SK-N-SH (cell line): ENCODE measurements around the gene EVI2A. TPM values are rescaled to one million over a fixed set of nuclear protein-coding genes. Genes with fewer than 3 reads are reported as not detected.

Experiments used
- CTCF ChIA-PET: fragments of 300-600, 350-600 bp; formaldehyde crosslinking; extraction: SDS; loops from one replicate; lab custom pipeline; 2021; lab: Yijun Ruan, JAX
- POLR2A ChIA-PET: fragments of 350-600 bp; sonication (Branson Sonifier 250); formaldehyde crosslinking; extraction: SDS; loops from one replicate; lab custom pipeline; 2020; ENCODE audit warnings: antibody characterized with exemption, inconsistent platforms; lab: Yijun Ruan, JAX
- DNase-seq: peaks from one replicate; pipeline ENCODE4 v3.0.0; 2012
- H2AFZ ChIP-seq: fragments of 200-600 bp; sonication (generic); 2 replicates; pipeline ENCODE4 v1.8.1; 2016; ENCODE audit warnings: antibody characterized with exemption, mild to moderate bottlenecking, low read depth
- H3F3A ChIP-seq: fragments of 200-600 bp; sonication (generic); replicated peaks from 2 replicates; pipeline ENCODE3; 2016; ENCODE audit warnings: antibody characterized with exemption, mild to moderate bottlenecking; ENCODE audit not compliant: insufficient read depth
- H3K27ac ChIP-seq, 2 experiments: fragments of 200-500 bp in 1 of 2; fragments of 200-600 bp in 1 of 2; sonication (Bioruptor generic) in 1 of 2; sonication (generic), shearing (Covaris generic) in 1 of 2; 2 replicates each; pipeline versions ENCODE4 v1.5.1 to v1.6.1; 2014 to 2016; ENCODE audit warnings: low read depth in 2 of 2, inconsistent platforms in 1 of 2, low read length in 1 of 2, mild to moderate bottlenecking in 1 of 2, mixed read lengths in 1 of 2
- H3K27me3 ChIP-seq: fragments of 200-600 bp; sonication (generic), shearing (Covaris generic); 2 replicates; pipeline ENCODE4 v1.6.1; 2016; ENCODE audit warnings: mixed run types; ENCODE audit not compliant: insufficient read depth
- H3K36me3 ChIP-seq, 2 experiments: fragments of 200-500 bp in 1 of 2; fragments of 200-600 bp in 1 of 2; sonication (Bioruptor generic) in 1 of 2; sonication (generic) in 1 of 2; replicated peaks in 1 of 2; 2 replicates each; pipeline versions ENCODE3 to v1.5.1; 2014 to 2016; ENCODE audit warnings: low read length in 1 of 2, mild to moderate bottlenecking in 1 of 2; ENCODE audit not compliant: insufficient read depth in 2 of 2, control insufficient read depth in 1 of 2
- H3K4me1 ChIP-seq, 2 experiments: fragments of 200-500 bp in 1 of 2; fragments of 200-600 bp in 1 of 2; sonication (Bioruptor generic) in 1 of 2; sonication (generic), shearing (Covaris generic) in 1 of 2; 2 replicates each; pipeline versions ENCODE4 v1.5.1 to v1.6.1; 2014 to 2016; ENCODE audit warnings: low read depth in 1 of 2, low read length in 1 of 2, mixed run types in 1 of 2; ENCODE audit not compliant: insufficient read depth in 2 of 2, control insufficient read depth in 1 of 2
- H3K4me2 ChIP-seq: fragments of 200-600 bp; sonication (generic), shearing (Covaris generic); 2 replicates; pipeline ENCODE4 v1.6.1; 2017; ENCODE audit warnings: mixed run types
- H3K4me3 ChIP-seq, 2 experiments: fragments of 200-500 bp in 1 of 2; fragments of 200-600 bp in 1 of 2; sonication (Bioruptor generic) in 1 of 2; sonication (generic), shearing (Covaris generic) in 1 of 2; 2 replicates each; pipeline versions ENCODE4 v1.5.1 to v1.8.1; 2014 to 2016; ENCODE audit warnings: low read depth in 2 of 2, inconsistent platforms in 1 of 2, low read length in 1 of 2, mild to moderate bottlenecking in 1 of 2, mixed read lengths in 1 of 2, moderate library complexity in 1 of 2
- H3K79me2 ChIP-seq: fragments of 200-600 bp; sonication (generic); 2 replicates; pipeline ENCODE4 v1.8.1; 2017; ENCODE audit warnings: mild to moderate bottlenecking; ENCODE audit not compliant: insufficient read depth
- H3K9ac ChIP-seq: fragments of 200-600 bp; sonication (generic); 2 replicates; pipeline ENCODE4 v1.6.1; 2017; ENCODE audit warnings: mixed run types
- H3K9me2 ChIP-seq: fragments of 200-600 bp; sonication (generic); 2 replicates; pipeline ENCODE4 v1.6.1; 2017; ENCODE audit warnings: mixed run types
- H3K9me3 ChIP-seq: fragments of 200-600 bp; sonication (generic); 2 replicates; pipeline ENCODE4 v1.6.1; 2017; ENCODE audit warnings: mixed run types, mild to moderate bottlenecking, moderate library complexity
- H4K20me1 ChIP-seq: fragments of 200-600 bp; sonication (generic); 2 replicates; pipeline ENCODE4 v1.6.1; 2017; ENCODE audit warnings: mild to moderate bottlenecking, mixed run types; ENCODE audit not compliant: insufficient read depth
- CHD2 ChIP-seq: fragments of 150-350 bp; IDR thresholded peaks from 2 replicates; pipeline ENCODE4 v1.6.1; 2018; ENCODE audit warnings: low read length; ENCODE audit not compliant: partially characterized antibody
- CTCF ChIP-seq: fragments of 200-600 bp; sonication (generic); IDR thresholded peaks from 2 replicates; pipeline ENCODE4 v1.6.1; 2017; ENCODE audit warnings: antibody characterized with exemption, mild to moderate bottlenecking, moderate library complexity
- FOSL2 ChIP-seq: IDR thresholded peaks from 2 replicates; pipeline ENCODE4 v1.4.0; 2012; ENCODE audit warnings: low read depth, mild to moderate bottlenecking, moderate library complexity, borderline replicate concordance
- FOXJ3 ChIP-seq: sonication (generic); formaldehyde crosslinking; IDR thresholded peaks from 2 replicates; pipeline ENCODE4 v1.5.1; 2020; ENCODE audit warnings: mild to moderate bottlenecking, missing genetic modification reagents
- FOXM1 ChIP-seq: IDR thresholded peaks from 2 replicates; pipeline ENCODE4 v1.4.0; 2012; ENCODE audit warnings: low read depth, mild to moderate bottlenecking
- GATA2 ChIP-seq: sonication (generic); formaldehyde crosslinking; IDR thresholded peaks from 2 replicates; pipeline ENCODE4 v1.5.0; 2020; ENCODE audit warnings: mild to moderate bottlenecking, missing genetic modification reagents
- JUND ChIP-seq: IDR thresholded peaks from 2 replicates; pipeline ENCODE4 v1.4.0; 2012
- MEF2A ChIP-seq: IDR thresholded peaks from 2 replicates; pipeline ENCODE4 v1.4.0; 2012; ENCODE audit warnings: low read depth, borderline replicate concordance
- MXI1 ChIP-seq: IDR thresholded peaks from 2 replicates; pipeline ENCODE4 v1.6.1; 2012; ENCODE audit warnings: mild to moderate bottlenecking, low read depth, low read length, improper control_type of control experiment
- NRF1 ChIP-seq: IDR thresholded peaks from 2 replicates; pipeline ENCODE4 v1.6.1; 2012; ENCODE audit warnings: low read depth, mild to moderate bottlenecking, low read length
- PBX3 ChIP-seq: IDR thresholded peaks from 2 replicates; pipeline ENCODE4; 2012
- RAD21 ChIP-seq: IDR thresholded peaks from 2 replicates; pipeline ENCODE4 v1.6.1; 2012; ENCODE audit warnings: mild to moderate bottlenecking, low read length
- RCOR1 ChIP-seq: fragments of 150-350 bp; IDR thresholded peaks from 2 replicates; pipeline ENCODE4 v1.6.1; 2017; ENCODE audit warnings: antibody characterized with exemption, low read length
- RXRA ChIP-seq: IDR thresholded peaks from 2 replicates; pipeline ENCODE4 v1.4.0; 2012; ENCODE audit warnings: low read depth, mild to moderate bottlenecking, borderline replicate concordance
- SIN3A ChIP-seq: IDR thresholded peaks from 2 replicates; pipeline ENCODE4 v1.6.1; 2012; ENCODE audit warnings: low read depth, mild to moderate bottlenecking, low read length, moderate library complexity, borderline replicate concordance
- SMC3 ChIP-seq: IDR thresholded peaks from 2 replicates; pipeline ENCODE4 v1.6.1; 2012; ENCODE audit warnings: low read depth, low read length, improper control_type of control experiment
- TAF1 ChIP-seq: IDR thresholded peaks from 2 replicates; pipeline ENCODE4 v1.6.1; 2012; ENCODE audit warnings: low read depth, mild to moderate bottlenecking, low read length, moderate library complexity, borderline replicate concordance
- TCF12 ChIP-seq: IDR thresholded peaks from 2 replicates; pipeline ENCODE4 v1.4.0; 2012
- TEAD4 ChIP-seq: IDR thresholded peaks from 2 replicates; pipeline ENCODE4 v1.4.0; 2012; ENCODE audit warnings: mild to moderate bottlenecking, borderline replicate concordance; ENCODE audit not compliant: insufficient read depth
- USF1 ChIP-seq: IDR thresholded peaks from 2 replicates; pipeline ENCODE4 v1.4.0; 2012; ENCODE audit warnings: low read depth, borderline replicate concordance
- USF2 ChIP-seq: fragments of 150-350 bp; IDR thresholded peaks from 2 replicates; pipeline ENCODE4 v1.6.1; 2017; ENCODE audit warnings: antibody characterized with exemption, low read length, low read depth, borderline replicate concordance
- YY1 ChIP-seq: IDR thresholded peaks from 2 replicates; pipeline ENCODE4 v1.4.0; 2012; ENCODE audit warnings: low read depth, mild to moderate bottlenecking
- WGBS: methylation state at CpG from one replicate; pipeline ENCODE4 v1.1.6; 2017; ENCODE audit warnings: low lambda C conversion rate; 5-methylcytosine and 5-hydroxymethylcytosine counted together
- polyA plus RNA-seq, 3 experiments: library from polyadenylated mRNA; depleted of rRNA; stranded (reverse); fragments of >200 nt; gene quantifications; 2 replicates each; pipeline ENCODE4 v1.2.3, GENCODE V29; 2012
- TF ChIP-seq, protein P1 (sequence below): fragments of 150-350 bp; IDR thresholded peaks from 2 replicates; pipeline ENCODE4 v1.6.1; 2016; ENCODE audit warnings: mild to moderate bottlenecking, low read depth, low read length

The EVI2A gene
- polyA plus RNA-seq, 1 of the 3 experiments (the other 2 are of a cell fraction): 1.3 TPM

DNA sequence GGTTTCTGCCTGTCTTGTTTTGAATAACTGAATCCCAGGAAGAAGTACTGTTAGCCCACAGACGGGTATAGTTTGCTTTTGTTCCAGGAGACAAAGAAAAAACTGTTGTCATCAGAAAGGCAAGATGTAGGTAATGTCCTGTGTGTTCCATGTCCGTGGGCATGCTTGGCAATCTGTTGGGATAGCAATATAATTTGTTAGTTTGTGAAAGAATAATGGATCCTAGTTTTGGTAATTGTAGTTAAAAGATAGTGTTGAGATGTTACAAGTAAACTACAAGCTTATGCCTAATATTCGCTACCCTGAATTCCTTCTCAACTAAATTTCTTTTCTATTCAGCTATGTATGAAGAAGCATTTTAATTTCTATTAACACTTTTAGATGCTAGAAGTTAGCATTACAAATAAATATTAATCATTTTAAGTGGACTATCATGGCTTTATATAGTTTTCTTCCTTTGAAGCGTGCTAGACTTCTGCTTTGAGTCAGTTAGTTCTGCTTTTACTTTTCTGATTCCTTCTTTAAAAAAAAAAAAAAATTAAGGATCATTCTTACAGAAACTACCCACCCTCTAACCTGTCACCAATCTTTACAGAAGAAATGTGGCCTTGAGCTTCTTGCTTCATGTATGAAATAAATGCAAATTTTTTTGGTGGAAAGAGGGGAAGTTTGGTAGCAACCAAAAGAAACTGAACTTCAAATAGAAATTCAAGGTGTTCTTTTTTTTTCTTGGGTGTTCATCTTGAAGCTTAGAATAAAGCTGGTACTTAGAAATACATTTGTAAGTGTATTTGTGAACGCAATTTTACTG lies 2.4 kb downstream of the EVI2A start (continued):
- no peak for TF ChIP-seq TAF1
- no peak for TF ChIP-seq FOXM1
- no peak for TF ChIP-seq NRF1
- no peak for TF ChIP-seq YY1
- no peak for TF ChIP-seq USF1
- TF ChIP-seq FOXJ3 (CRISPR knock-in tag): no peak
- TF ChIP-seq GATA2 (CRISPR knock-in tag): no peak

DNA sequence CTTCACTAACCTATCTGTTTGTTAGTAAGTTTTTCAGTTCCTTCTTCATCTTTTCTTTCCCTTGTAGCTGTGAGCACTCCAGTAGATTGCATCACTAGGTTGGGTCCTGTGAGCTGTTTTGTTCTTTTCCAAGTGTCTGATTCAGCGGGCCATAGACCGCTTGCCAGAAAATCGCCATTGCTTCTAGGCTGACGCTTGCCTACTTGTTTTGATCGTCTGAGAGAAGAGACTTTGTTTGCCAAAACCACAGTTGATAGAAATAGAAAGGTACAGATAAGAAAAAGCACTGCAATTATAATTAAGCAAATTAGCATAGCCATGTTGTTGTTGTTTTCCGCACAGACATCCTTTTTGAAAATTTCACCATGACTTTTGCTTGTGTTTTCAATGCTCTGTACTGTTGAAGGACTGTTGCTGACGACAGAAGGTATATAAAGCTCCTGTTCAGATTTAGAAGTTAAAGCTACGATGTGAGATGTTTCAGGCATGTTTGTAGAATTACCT lies 3.1 kb downstream of the EVI2A start:
- WGBS: 92% methylated on average over 8 of the region's 8 CpGs
- Histone ChIP-seq H3K9me2 (no peaks in the 10 kb centered on the region), H3K79me2 (peaks cover 11% of the 10 kb centered on the region; the same call in 1 of the 2 replicates), H2AFZ (no peak overlapping the region)
- CTCF ChIA-PET: interaction anchor here (1.5 kb wide), 1 partner anchor 12 kb away, joined by 3 read pairs; no protein-coding TSS in a partner anchor
- POLR2A ChIA-PET: no interaction called here
- no peak for TF ChIP-seq JUND
- no peak for TF ChIP-seq YY1
- TF ChIP-seq USF2: no peak
- TF ChIP-seq PBX3: no peak
- no peak for TF ChIP-seq RAD21
- no peak for TF ChIP-seq GATA2 (CRISPR knock-in tag)
- no peak for TF ChIP-seq FOSL2
- TF ChIP-seq TEAD4: no peak
- TF ChIP-seq, protein P1, sequence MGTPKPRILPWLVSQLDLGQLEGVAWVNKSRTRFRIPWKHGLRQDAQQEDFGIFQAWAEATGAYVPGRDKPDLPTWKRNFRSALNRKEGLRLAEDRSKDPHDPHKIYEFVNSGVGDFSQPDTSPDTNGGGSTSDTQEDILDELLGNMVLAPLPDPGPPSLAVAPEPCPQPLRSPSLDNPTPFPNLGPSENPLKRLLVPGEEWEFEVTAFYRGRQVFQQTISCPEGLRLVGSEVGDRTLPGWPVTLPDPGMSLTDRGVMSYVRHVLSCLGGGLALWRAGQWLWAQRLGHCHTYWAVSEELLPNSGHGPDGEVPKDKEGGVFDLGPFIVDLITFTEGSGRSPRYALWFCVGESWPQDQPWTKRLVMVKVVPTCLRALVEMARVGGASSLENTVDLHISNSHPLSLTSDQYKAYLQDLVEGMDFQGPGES: no peak
- no peak for TF ChIP-seq CHD2
- no peak for TF ChIP-seq TCF12
- no peak for TF ChIP-seq CTCF
- no peak for TF ChIP-seq RCOR1
- TF ChIP-seq SMC3: no peak
- TF ChIP-seq MXI1: no peak
- no peak for TF ChIP-seq FOXJ3 (CRISPR knock-in tag)
- no peak for TF ChIP-seq SIN3A
- TF ChIP-seq RXRA: no peak
- TF ChIP-seq MEF2A: no peak
- TF ChIP-seq, all 33 proteins: peak for 0
- no peak overlapping the region for H3K4me3 ChIP-seq
- H3K9ac ChIP-seq: no peak overlapping the region
- peaks cover 5 to 8% of the 10 kb centered on the region in 2 experiments for H3K4me1 ChIP-seq
- peaks cover 35% of the 10 kb centered on the region for H3F3A ChIP-seq
- no peak for DNase-seq
- peaks cover 8% of the 10 kb centered on the region in 2 experiments for H3K36me3 ChIP-seq
- no peak overlapping the region for H3K4me2 ChIP-seq
- no peaks in the 10 kb centered on the region for H3K27me3 ChIP-seq
- H4K20me1 ChIP-seq: no peaks in the 10 kb centered on the region
- H3K27ac ChIP-seq: no peak overlapping the region
- H3K9me3 ChIP-seq: no peaks in the 10 kb centered on the region; the same call in 1 of the 2 replicates
